Measurements from ENCODE around the gene LRRK2. TPM values are rescaled to one million over a fixed set of nuclear protein-coding genes. Genes with fewer than 3 reads are reported as not detected.

LRRK2 gene
- total and polyA plus RNA-seq, 7 experiments from 2014 or later: 0.16 to 32.2 (median 2.1) TPM; not detected in 3

DNA sequence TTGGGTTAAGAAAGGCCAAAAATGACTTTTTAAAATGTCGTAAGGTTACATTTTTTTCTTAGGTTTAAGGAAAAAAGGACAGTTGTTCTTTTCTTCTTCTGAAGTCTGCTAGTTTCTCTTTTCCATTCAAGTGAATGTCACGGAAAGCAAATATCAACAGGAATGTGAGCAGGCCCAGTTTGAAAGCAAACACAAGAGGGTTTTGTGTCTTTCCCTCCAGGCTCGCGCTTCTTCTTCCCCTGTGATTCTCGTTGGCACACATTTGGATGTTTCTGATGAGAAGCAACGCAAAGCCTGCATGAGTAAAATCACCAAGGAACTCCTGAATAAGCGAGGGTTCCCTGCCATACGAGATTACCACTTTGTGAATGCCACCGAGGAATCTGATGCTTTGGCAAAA lies 85.4 kb downstream of the LRRK2 start:
- ChIA-PET POLR2A (no interaction called here), CTCF (no interaction called here)
- intact Hi-C loops (cut with micrococcal nuclease): no loop called here
- Histone ChIP-seq H3K9me3 (ENCODE audit: control insufficient read depth in 2 of 3, low read length in 3 of 3) (no peaks in the 10 kb centered on the region), H3K4me1 (ENCODE audit: control insufficient read depth in 2 of 2, insufficient read depth in 2 of 2, low read length in 2 of 2) (no peaks in the 10 kb centered on the region), H3K27me3 (ENCODE audit: control insufficient read depth in 2 of 2, insufficient read depth in 2 of 2, low read length in 2 of 2) (no peaks in the 10 kb centered on the region), H3K36me3 (ENCODE audit: control insufficient read depth in 2 of 3, insufficient read depth in 3 of 3, low read length in 3 of 3) (no peaks in the 10 kb centered on the region), H3K27ac (ENCODE audit: low read depth, low read length) (no peak overlapping the region), H3K4me3 (ENCODE audit: low read length) (no peak overlapping the region)
- no peaks in the 10 kb centered on the region for H3K36me3 Mint-ChIP-seq
- H3K27ac Mint-ChIP-seq: no peak overlapping the region
- no peaks in the 10 kb centered on the region for H3K4me1 Mint-ChIP-seq
- DNase-seq (no peak), ATAC-seq (no peak)
- H3K4me3 Mint-ChIP-seq: no peak overlapping the region
- H3K9me3 Mint-ChIP-seq: peaks cover 0 to 2% (median 0%) of the 10 kb centered on the region in 11 donors
- H3K27me3 Mint-ChIP-seq: no peaks in the 10 kb centered on the region

GRCh38 chr12:40312196-40312595 lies 87.4 kb downstream of the LRRK2 start:
- Mint-ChIP-seq H3K36me3 (no peaks in the 10 kb centered on the region), H3K27me3 (no peaks in the 10 kb centered on the region), H3K4me1 (no peaks in the 10 kb centered on the region), H3K27ac (no peak overlapping the region), H3K9me3 (peaks cover 0 to 2% (median 0%) of the 10 kb centered on the region in 11 donors), H3K4me3 (no peak overlapping the region)
- Histone ChIP-seq H3K27me3 (ENCODE audit: control insufficient read depth in 2 of 2, insufficient read depth in 2 of 2, low read length in 2 of 2) (no peaks in the 10 kb centered on the region), H3K4me3 (ENCODE audit: low read length) (no peak overlapping the region), H3K27ac (ENCODE audit: low read depth, low read length) (no peak overlapping the region), H3K4me1 (ENCODE audit: control insufficient read depth in 2 of 2, insufficient read depth in 2 of 2, low read length in 2 of 2) (no peaks in the 10 kb centered on the region), H3K36me3 (ENCODE audit: control insufficient read depth in 2 of 3, insufficient read depth in 3 of 3, low read length in 3 of 3) (no peaks in the 10 kb centered on the region), H3K9me3 (ENCODE audit: control insufficient read depth in 2 of 3, low read length in 3 of 3) (no peaks in the 10 kb centered on the region)
- ChIA-PET POLR2A (no interaction called here), CTCF (no interaction called here)
- DNase-seq: no peak
- intact Hi-C loops (cut with micrococcal nuclease): no loop called here
- ATAC-seq: no peak

GRCh38 chr12:40312982-40313576 lies 88.3 kb downstream of the LRRK2 start:
- peaks cover 0 to 2% (median 0%) of the 10 kb centered on the region in 11 donors for H3K9me3 Mint-ChIP-seq
- no peak for DNase-seq
- Histone ChIP-seq H3K4me1 (ENCODE audit: control insufficient read depth in 2 of 2, insufficient read depth in 2 of 2, low read length in 2 of 2) (no peaks in the 10 kb centered on the region), H3K27me3 (ENCODE audit: control insufficient read depth in 2 of 2, insufficient read depth in 2 of 2, low read length in 2 of 2) (no peaks in the 10 kb centered on the region), H3K9me3 (ENCODE audit: control insufficient read depth in 2 of 3, low read length in 3 of 3) (no peaks in the 10 kb centered on the region), H3K4me3 (ENCODE audit: low read length) (no peak overlapping the region), H3K27ac (ENCODE audit: low read depth, low read length) (no peak overlapping the region), H3K36me3 (ENCODE audit: control insufficient read depth in 2 of 3, insufficient read depth in 3 of 3, low read length in 3 of 3) (no peaks in the 10 kb centered on the region)
- H3K27me3 Mint-ChIP-seq: no peaks in the 10 kb centered on the region
- no peaks in the 10 kb centered on the region for H3K36me3 Mint-ChIP-seq
- no peak overlapping the region for H3K27ac Mint-ChIP-seq
- no peak for ATAC-seq
- POLR2A ChIA-PET: no interaction called here
- H3K4me3 Mint-ChIP-seq: no peak overlapping the region
- CTCF ChIA-PET: no interaction called here
- no peaks in the 10 kb centered on the region for H3K4me1 Mint-ChIP-seq
- intact Hi-C loops (cut with micrococcal nuclease): loop anchor here in 1 of 2 donors (1.0 kb wide), 2 partner anchors 160 to 302 kb away; no protein-coding TSS in a partner anchor

GRCh38 chr12:40313928-40314327 lies 89.1 kb downstream of the LRRK2 start:
- ATAC-seq (no peak), DNase-seq (no peak)
- no peaks in the 10 kb centered on the region for H3K9me3 ChIP-seq (ENCODE audit: control insufficient read depth in 2 of 3, low read length in 3 of 3)
- H3K4me1 ChIP-seq (ENCODE audit: control insufficient read depth in 2 of 2, insufficient read depth in 2 of 2, low read length in 2 of 2): no peaks in the 10 kb centered on the region
- H3K27ac ChIP-seq (ENCODE audit: low read depth, low read length): no peak overlapping the region
- H3K36me3 ChIP-seq (ENCODE audit: control insufficient read depth in 2 of 3, insufficient read depth in 3 of 3, low read length in 3 of 3): no peaks in the 10 kb centered on the region
- no peaks in the 10 kb centered on the region for H3K27me3 ChIP-seq (ENCODE audit: control insufficient read depth in 2 of 2, insufficient read depth in 2 of 2, low read length in 2 of 2)
- H3K4me3 ChIP-seq (ENCODE audit: low read length): no peak overlapping the region
- no peak overlapping the region for H3K27ac Mint-ChIP-seq
- H3K4me1 Mint-ChIP-seq: no peaks in the 10 kb centered on the region
- H3K27me3 Mint-ChIP-seq: no peaks in the 10 kb centered on the region
- intact Hi-C loops (cut with micrococcal nuclease): loop anchor here in 1 of 2 donors (1.0 kb wide), 2 partner anchors 161 to 303 kb away; no protein-coding TSS in a partner anchor
- no peak overlapping the region for H3K4me3 Mint-ChIP-seq
- peaks cover 0 to 2% (median 0%) of the 10 kb centered on the region in 11 donors for H3K9me3 Mint-ChIP-seq
- H3K36me3 Mint-ChIP-seq: no peaks in the 10 kb centered on the region
- ChIA-PET POLR2A (interaction anchor here (0.6 kb wide), 1 partner anchor 655 kb away, joined by 3 read pairs; no protein-coding TSS in a partner anchor), CTCF (no interaction called here)

DNA sequence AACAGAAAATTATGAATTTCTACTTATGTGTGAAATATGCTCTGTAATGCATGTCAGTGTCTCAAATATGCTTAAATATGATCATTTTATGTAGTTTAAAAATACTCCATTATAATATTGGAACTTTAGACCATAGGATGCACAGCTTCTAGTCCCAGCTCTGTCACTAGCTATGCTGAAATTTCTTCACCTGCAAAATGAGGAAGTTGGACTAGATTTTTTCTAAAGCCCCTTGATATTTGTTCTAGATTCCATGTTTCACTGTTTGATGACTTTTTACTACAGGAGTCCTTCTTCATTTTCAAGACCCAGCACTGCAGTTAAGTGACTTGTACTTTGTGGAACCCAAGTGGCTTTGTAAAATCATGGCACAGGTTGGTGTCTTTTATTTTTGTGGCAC lies 90.1 kb downstream of the LRRK2 start:
- Mint-ChIP-seq H3K27ac (no peak overlapping the region), H3K36me3 (no peaks in the 10 kb centered on the region), H3K4me1 (no peaks in the 10 kb centered on the region), H3K4me3 (no peak overlapping the region), H3K9me3 (no peaks in the 10 kb centered on the region), H3K27me3 (no peaks in the 10 kb centered on the region)
- ATAC-seq: no peak
- Histone ChIP-seq H3K27ac (ENCODE audit: low read depth, low read length) (no peak overlapping the region), H3K4me3 (ENCODE audit: low read length) (no peak overlapping the region), H3K27me3 (ENCODE audit: control insufficient read depth in 2 of 2, insufficient read depth in 2 of 2, low read length in 2 of 2) (no peaks in the 10 kb centered on the region), H3K9me3 (ENCODE audit: control insufficient read depth in 2 of 3, low read length in 3 of 3) (no peaks in the 10 kb centered on the region), H3K4me1 (ENCODE audit: control insufficient read depth in 2 of 2, insufficient read depth in 2 of 2, low read length in 2 of 2) (no peaks in the 10 kb centered on the region), H3K36me3 (ENCODE audit: control insufficient read depth in 2 of 3, insufficient read depth in 3 of 3, low read length in 3 of 3) (no peaks in the 10 kb centered on the region)
- intact Hi-C loops (cut with micrococcal nuclease): no loop called here
- ChIA-PET CTCF (no interaction called here), POLR2A (no interaction called here)
- no peak for DNase-seq

DNA sequence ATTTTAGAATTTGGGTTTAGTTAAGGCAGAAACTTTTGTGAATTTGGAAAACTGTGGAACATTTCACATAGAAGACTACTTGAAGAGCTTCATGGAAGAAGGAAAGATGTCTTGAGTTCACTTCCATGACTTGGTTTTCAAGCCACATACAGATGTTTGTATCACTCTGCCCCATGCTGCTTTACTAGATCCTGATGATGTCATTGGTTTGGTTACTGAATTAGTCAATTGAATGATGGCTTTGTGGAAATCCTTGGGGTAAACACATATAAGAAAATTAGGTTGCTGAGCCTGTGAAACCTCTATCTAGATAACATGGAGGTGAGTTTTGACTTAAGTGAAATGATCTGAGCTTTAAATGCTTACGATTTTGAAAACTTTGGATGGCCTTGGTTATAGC lies 90.6 kb downstream of the LRRK2 start:
- Mint-ChIP-seq H3K27ac (no peak overlapping the region), H3K36me3 (no peaks in the 10 kb centered on the region), H3K4me3 (no peak overlapping the region), H3K27me3 (no peaks in the 10 kb centered on the region), H3K9me3 (no peaks in the 10 kb centered on the region), H3K4me1 (no peaks in the 10 kb centered on the region)
- ChIA-PET CTCF (no interaction called here), POLR2A (no interaction called here)
- no peaks in the 10 kb centered on the region for H3K27me3 ChIP-seq (ENCODE audit: control insufficient read depth in 2 of 2, insufficient read depth in 2 of 2, low read length in 2 of 2)
- no peak overlapping the region for H3K27ac ChIP-seq (ENCODE audit: low read depth, low read length)
- no peak for ATAC-seq
- DNase-seq: no peak
- no peaks in the 10 kb centered on the region for H3K9me3 ChIP-seq (ENCODE audit: control insufficient read depth in 2 of 3, low read length in 3 of 3)
- intact Hi-C loops (cut with micrococcal nuclease): no loop called here
- H3K36me3 ChIP-seq (ENCODE audit: control insufficient read depth in 2 of 3, insufficient read depth in 3 of 3, low read length in 3 of 3): no peaks in the 10 kb centered on the region
- H3K4me1 ChIP-seq (ENCODE audit: control insufficient read depth in 2 of 2, insufficient read depth in 2 of 2, low read length in 2 of 2): no peaks in the 10 kb centered on the region
- no peak overlapping the region for H3K4me3 ChIP-seq (ENCODE audit: low read length)

DNA sequence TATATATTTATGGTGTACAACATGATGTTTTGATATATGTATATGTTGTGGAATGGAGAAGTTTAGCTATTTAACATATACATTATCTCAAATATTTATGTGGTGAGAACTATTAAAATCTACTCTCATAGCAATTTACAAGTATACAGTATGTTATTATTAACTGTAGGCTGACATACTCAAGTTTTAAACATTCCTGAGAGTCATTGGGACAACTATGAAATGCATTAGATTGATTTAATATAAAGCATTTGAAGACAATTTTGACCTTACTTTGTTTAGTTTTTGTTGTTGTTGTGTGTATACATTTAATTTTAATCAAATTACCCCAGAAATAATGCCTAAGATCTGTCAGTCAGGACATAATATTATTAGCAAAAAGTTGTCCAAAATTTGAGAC lies 99.5 kb downstream of the LRRK2 start:
- no peak for DNase-seq
- Histone ChIP-seq H3K27me3 (ENCODE audit: control insufficient read depth in 2 of 2, insufficient read depth in 2 of 2, low read length in 2 of 2) (no peaks in the 10 kb centered on the region), H3K4me1 (ENCODE audit: control insufficient read depth in 2 of 2, insufficient read depth in 2 of 2, low read length in 2 of 2) (no peaks in the 10 kb centered on the region), H3K9me3 (ENCODE audit: control insufficient read depth in 2 of 3, low read length in 3 of 3) (no peaks in the 10 kb centered on the region), H3K27ac (ENCODE audit: low read depth, low read length) (no peak overlapping the region), H3K4me3 (ENCODE audit: low read length) (no peak overlapping the region), H3K36me3 (ENCODE audit: control insufficient read depth in 2 of 3, insufficient read depth in 3 of 3, low read length in 3 of 3) (no peaks in the 10 kb centered on the region)
- no peak overlapping the region for H3K4me3 Mint-ChIP-seq
- H3K4me1 Mint-ChIP-seq: no peaks in the 10 kb centered on the region
- ChIA-PET CTCF (no interaction called here), POLR2A (no interaction called here)
- no peaks in the 10 kb centered on the region for H3K36me3 Mint-ChIP-seq
- peaks cover 0 to 6% (median 0%) of the 10 kb centered on the region in 11 donors for H3K9me3 Mint-ChIP-seq
- ATAC-seq: no peak
- peaks cover 0 to 3% (median 0%) of the 10 kb centered on the region in 5 donors for H3K27me3 Mint-ChIP-seq
- H3K27ac Mint-ChIP-seq: no peak overlapping the region
- intact Hi-C loops (cut with micrococcal nuclease): no loop called here
